ENCODE data around the gene GINS1. TPM values are rescaled to one million over a fixed set of nuclear protein-coding genes. Genes with fewer than 3 reads are reported as not detected.

GINS1 gene
- total RNA-seq, 4 donors from 2014 or later, result 0.44 to 1.5 (median 0.89) TPM; not detected in 1

- peaks cover 9 to 15% of the 10 kb centered on the region in 2 donors for H3K36me3 ChIP-seq
- TF ChIP-seq POLR2A (IDR thresholded peaks at IDR 0.05) (no peak), CTCF (IDR thresholded peaks at IDR 0.05) (no peak)
- H3K27me3 ChIP-seq, result no peaks in the 10 kb centered on the region
- DNase-seq, result no peak
- no peak overlapping the region for H3K4me3 ChIP-seq (replicated peaks in 1 of 3)
- H3K4me1 ChIP-seq, result no peaks in the 10 kb centered on the region
- H3K27ac ChIP-seq, result no peak overlapping the region
- H3K9me3 ChIP-seq, result no peaks in the 10 kb centered on the region
- intact Hi-C loops (cut with DNase I), result no loop called here
- 91% methylated on average over 6 of the region's 6 CpGs for WGBS, 2 donors
Observed at GRCh38 chr20:25452333-25452732, 44.9 kb downstream of the GINS1 start.

GRCh38 chr20:25453035-25453810, 45.8 kb downstream of the GINS1 start:
- 40 to 58% methylated on average over 25 of the region's 25 CpGs for WGBS, 2 donors
- no peaks in the 10 kb centered on the region for H3K27me3 ChIP-seq
- no peaks in the 10 kb centered on the region for H3K9me3 ChIP-seq
- no peak overlapping the region for H3K4me3 ChIP-seq (replicated peaks in 1 of 3)
- no peak overlapping the region for H3K27ac ChIP-seq
- intact Hi-C loops (cut with DNase I), result no loop called here
- H3K4me1 ChIP-seq, result no peaks in the 10 kb centered on the region
- H3K36me3 ChIP-seq, result peaks cover 9 to 15% of the 10 kb centered on the region in 2 donors
- no peak for TF ChIP-seq POLR2A (IDR thresholded peaks at IDR 0.05)
- no peak for TF ChIP-seq CTCF (IDR thresholded peaks at IDR 0.05)
- DNase-seq, result peak; percentile 58 to 76

GRCh38 chr20:25454153-25454900, 46.9 kb downstream of the GINS1 start:
- no peaks in the 10 kb centered on the region for H3K9me3 ChIP-seq
- intact Hi-C loops (cut with DNase I), result no loop called here
- H3K4me1 ChIP-seq, result no peaks in the 10 kb centered on the region
- H3K4me3 ChIP-seq (replicated peaks in 1 of 3), result no peak overlapping the region
- no peak for TF ChIP-seq POLR2A (IDR thresholded peaks at IDR 0.05)
- no peak for TF ChIP-seq CTCF (IDR thresholded peaks at IDR 0.05)
- 87 to 93% methylated on average over 15 of the region's 15 CpGs for WGBS, 2 donors
- DNase-seq, result peak; percentile 15 to 31
- H3K36me3 ChIP-seq, result peaks cover 9 to 15% of the 10 kb centered on the region in 2 donors
- no peaks in the 10 kb centered on the region for H3K27me3 ChIP-seq
- H3K27ac ChIP-seq, result no peak overlapping the region

- Histone ChIP-seq H3K27me3 (no peaks in the 10 kb centered on the region), H3K36me3 (peaks cover 13 to 17% of the 10 kb centered on the region in 2 donors), H3K9me3 (no peaks in the 10 kb centered on the region), H3K4me3 (replicated peaks in 1 of 3) (no peak overlapping the region), H3K4me1 (no peaks in the 10 kb centered on the region), H3K27ac (no peak overlapping the region)
- WGBS, 2 donors, result 94 to 96% methylated on average over 22 of the region's 22 CpGs
- DNase-seq, result no peak
- no peak for TF ChIP-seq POLR2A (IDR thresholded peaks at IDR 0.05)
- TF ChIP-seq CTCF (IDR thresholded peaks at IDR 0.05), result no peak
- intact Hi-C loops (cut with DNase I), result no loop called here
Observed at GRCh38 chr20:25457886-25458680, 50.6 kb downstream of the GINS1 start.
